ENCODE results near the gene KLHL7.
"Not testable (repeated sequence)": the region's sequence is repeated elsewhere in the genome, so short reads cannot be mapped to it uniquely, and the experiment has no call there.

KLHL7 gene

DNA sequence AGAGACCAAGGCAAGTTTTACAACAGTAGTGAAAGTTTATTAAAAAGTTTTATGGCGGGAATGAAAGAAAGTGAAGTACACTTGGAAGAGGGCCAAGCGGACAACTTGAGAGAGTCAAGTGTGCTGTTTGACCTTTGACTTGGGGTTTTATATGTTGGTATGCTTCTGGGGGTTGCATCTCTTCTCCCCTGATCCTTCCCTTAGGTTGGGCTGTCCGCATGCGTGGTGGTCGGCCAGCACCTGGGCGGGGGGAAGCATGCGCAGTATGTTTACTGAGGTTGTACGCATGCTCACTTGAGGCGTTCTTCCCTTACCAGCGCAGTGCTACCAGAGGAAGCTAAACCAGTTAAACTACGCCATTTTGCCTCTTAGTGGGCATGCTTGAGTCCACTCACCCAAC lies 108.2 kb downstream of the KLHL7 start:
- DNase-seq (ENCODE audit: low read depth in 2 of 2) = no peak

DNA sequence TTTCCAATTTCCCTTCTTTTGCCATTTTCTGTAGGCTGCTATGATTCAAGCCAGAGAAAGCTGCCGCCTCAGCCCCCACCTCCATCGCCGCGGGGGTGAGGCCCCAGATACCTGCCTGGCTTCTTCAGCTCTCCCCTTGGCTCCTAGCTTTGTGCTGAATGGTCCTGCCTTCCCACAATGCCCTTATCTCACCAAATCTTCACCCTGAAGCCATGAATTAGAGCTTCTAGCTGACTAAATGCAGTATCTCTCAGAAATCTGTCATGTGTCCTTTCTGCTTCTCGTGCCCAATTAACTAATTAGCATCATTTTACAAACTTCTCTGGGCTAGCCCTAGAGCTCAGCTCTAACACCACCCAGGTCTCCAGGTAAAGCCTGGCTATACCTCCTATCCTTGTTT lies 108.8 kb downstream of the KLHL7 start:
- DNase-seq (ENCODE audit: low read depth in 2 of 2) = no peak

DNA sequence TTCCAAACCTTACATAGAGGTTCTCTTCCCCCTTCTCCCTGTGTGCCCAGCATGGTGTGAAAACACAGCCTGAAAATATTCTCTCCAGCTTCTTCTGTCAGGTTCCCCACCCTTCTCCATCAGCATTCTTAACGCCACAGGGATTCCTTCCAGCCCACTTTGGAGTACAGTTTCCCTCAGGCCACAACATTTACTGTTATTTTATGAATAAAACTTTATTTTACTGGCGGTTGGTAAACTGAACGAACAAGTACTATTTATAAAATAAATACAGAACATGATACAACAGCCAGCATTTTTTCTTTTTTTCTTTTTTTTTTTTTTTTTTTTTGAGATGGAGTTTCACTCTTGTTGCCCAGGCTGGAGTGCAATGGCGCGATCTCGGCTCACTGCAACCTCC lies 109.4 kb downstream of the KLHL7 start:
- no peak for DNase-seq (ENCODE audit: low read depth in 2 of 2)

DNA sequence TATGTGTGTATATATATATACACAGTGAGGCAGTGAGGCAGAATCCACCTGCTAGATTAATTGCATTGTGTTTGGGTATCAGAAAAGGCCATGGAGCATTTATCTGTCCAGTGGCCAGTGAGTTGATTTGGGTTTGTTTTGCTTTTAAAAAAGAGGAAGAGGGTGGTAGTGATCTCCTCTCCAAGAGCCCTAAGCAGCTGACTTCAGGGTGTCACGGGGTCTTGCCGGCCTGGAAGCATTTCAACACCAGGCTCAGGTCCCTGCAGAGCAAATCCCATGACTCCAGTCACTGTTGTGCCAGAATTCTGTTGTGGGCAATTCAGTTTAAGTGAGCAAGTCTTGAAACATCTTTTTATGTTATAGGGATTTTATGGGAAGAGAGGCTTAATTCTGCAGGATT lies 110.4 kb downstream of the KLHL7 start:
- DNase-seq (ENCODE audit: low read depth in 2 of 2) = no peak

DNA sequence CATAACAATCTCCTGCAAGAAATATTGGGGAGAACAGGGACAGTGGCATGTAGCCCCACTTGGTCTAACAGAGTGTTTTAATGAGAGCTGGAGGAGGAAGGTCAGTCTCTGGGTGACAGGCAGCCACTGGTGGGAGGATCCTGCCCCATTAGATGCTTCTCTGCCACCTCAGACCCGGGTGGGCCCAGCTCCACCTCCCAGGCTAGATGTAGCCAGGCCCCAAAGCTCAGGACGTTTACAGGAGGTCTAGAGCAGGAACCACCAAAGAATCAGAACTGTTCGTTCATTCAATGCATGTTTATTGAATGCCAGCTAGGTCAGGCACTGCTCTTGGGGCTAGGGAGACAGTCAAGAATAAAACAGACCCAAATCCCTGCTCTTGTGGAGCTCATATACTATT lies 112.6 kb downstream of the KLHL7 start:
- no peak for DNase-seq (ENCODE audit: low read depth in 2 of 2)

DNA sequence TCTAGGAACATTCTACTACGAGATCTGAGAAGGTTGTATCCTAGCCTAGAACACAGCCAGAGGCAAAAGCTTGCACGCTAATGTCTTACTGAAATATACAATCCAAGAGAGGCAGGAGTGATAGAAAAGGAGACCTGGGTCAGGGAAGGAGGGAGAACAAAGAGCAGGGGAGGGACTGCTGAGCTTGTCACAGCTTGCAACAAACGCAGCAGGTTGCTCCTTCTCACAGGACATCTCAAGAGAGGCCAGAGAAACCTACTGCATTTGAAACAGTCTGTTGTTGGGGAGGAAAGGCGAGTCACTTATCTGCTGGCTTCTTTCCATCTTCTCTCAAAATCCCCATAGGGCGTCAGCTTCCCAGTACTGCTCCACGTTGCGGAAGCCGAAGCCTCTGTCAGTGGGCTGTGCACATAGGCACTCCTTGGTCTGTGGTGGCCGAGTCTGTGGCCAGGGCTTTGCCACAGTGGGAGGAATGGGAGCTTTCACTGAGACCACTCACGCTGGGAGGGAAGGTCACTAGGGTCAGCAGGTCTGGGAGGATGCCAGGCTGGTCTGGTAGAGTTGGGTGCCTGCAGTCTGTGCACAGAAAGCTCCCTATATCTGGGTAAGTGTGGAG lies 115.2 kb downstream of the KLHL7 start:
- no peak for DNase-seq (ENCODE audit: low read depth in 2 of 2)

DNA sequence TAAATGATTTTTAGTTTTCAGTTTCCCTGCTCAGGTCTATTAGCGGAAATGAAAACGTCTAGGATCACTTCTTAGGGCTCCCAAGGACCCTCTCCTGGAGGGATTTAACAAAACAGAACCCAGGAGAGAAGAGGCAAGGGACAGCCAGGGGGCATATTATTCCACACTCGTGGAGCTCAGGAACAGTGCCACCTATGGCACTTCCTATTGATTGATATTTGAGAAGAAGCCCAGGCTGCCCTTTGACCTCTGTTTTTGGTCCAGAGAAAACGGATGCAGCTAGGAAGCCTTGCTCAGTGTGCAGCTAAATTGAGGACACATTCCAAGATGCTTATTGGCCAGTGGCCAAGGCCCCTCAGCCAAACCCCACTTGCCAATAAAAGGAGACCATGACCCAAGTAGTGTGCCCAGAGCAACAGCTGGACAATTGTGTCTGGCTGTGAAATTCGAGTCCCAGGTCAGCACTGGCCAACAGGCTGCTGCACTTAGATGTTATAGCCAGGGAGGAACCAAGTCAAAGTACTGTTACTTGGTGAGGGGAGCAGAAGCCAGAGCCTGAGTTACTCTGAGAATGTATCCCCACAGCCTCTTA lies 117.0 kb downstream of the KLHL7 start:
- no peak for DNase-seq (ENCODE audit: low read depth in 2 of 2)

DNA sequence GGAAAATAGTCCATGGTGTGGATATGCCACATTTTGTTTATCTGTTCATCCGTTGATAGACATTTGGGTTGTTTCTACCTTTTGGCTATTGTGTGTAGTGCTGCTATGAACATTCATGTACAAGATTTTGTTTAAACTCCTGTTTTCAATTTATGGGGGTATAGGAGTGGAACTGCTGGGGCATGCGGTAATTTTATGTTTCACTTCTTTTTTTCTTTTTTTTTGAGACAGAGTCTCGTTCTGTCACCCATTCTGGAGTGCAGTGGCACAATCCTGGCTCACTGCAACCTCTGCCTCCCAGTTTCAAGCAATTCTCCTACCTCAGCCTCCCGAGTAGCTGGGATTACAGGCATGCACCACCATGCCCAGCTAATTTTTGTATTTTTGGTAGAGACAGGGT lies 118.8 kb downstream of the KLHL7 start:
- DNase-seq (ENCODE audit: low read depth in 2 of 2) = not testable (repeated sequence)

DNA sequence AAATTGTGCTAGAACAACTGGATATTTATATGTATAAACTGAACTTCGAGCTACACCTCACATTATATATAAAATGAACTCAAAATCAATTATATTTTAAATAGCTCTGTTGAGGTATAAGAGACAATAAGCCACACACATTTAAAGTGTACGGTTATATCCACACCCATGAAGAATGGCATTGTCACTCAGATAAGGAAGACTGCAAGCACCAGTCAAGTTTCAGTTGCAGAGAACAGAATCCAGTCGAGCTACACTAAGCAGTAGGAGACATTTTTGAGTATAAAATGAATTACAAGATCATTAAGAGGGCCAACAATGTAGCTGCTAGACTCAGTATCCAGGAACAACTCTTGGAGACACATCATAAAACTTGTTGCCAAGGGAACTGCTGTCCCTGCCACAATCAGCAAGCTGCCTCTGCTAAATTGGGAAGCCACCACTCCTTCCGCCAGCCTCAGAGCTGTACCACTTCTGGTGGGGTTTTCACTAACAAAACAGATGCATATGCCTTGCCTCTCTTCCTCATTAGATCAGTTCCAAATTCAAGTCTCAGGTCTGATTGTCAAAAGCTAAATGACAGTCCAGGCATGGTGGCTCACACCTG lies 121.4 kb downstream of the KLHL7 start:
- DNase-seq (ENCODE audit: low read depth in 2 of 2) = no peak
